Mucosa of descending colon (tissue), 3 donors: ENCODE data around the gene ITPKC. TPM values are rescaled to one million over a fixed set of nuclear protein-coding genes. Genes with fewer than 3 reads are reported as not detected.
"Not testable (repeated sequence)": the region's sequence is repeated elsewhere in the genome, so short reads cannot be mapped to it uniquely, and the experiment has no call there.

Source experiments
- ATAC-seq: fragments of 200-7000 bp; cut with Tn5 transposase; one replicate; pipeline ENCODE4 v1.9.1; 2020; ENCODE audit warnings: mild to moderate bottlenecking, moderate library complexity
- DNase-seq, 3 donors: peaks; one replicate each; pipeline ENCODE4 v3.0.0-alpha.2; 2020
- H3K36me3 ChIP-seq: fragments of 200-600 bp; one replicate; pipeline ENCODE4 v1.8.0; 2021; ENCODE audit warnings: low read depth, mild to moderate bottlenecking
- H3K4me1 ChIP-seq: fragments of 200-600 bp; one replicate; pipeline ENCODE4 v1.8.0; 2021; ENCODE audit warnings: low read depth, mild to moderate bottlenecking
- H3K4me3 ChIP-seq: fragments of 200-600 bp; one replicate; pipeline ENCODE4 v1.8.0; 2021; ENCODE audit warnings: mild to moderate bottlenecking
- H3K9me3 ChIP-seq: fragments of 200-600 bp; one replicate; pipeline ENCODE4 v1.8.0; 2021; ENCODE audit warnings: mild to moderate bottlenecking
- intact Hi-C, 2 donors: fragments of 100-400 bp; cut with DNase I in 1 of 2; cut with micrococcal nuclease in 1 of 2; formaldehyde crosslinking; loops; one replicate each; pipeline versions ENCODE4 v1.11.0 to v1.11.1; 2022; cut with DNase I, micrococcal nuclease
- total RNA-seq, 3 donors: library from RNA; stranded (reverse); fragmentation: NEBNext Ultra II Directional in 2 of 3; extraction: Animal tissue kit (Norgen Biotek cat#: 25700) in 2 of 3; gene quantifications; one replicate each; pipeline versions ENCODE4 v1.2.1 to v1.2.4, GENCODE V29; 2021 to 2023
- TF ChIP-seq, protein P1 (sequence below): fragments of 200-600 bp; IDR thresholded peaks from one replicate; pipeline ENCODE4 v1.8.0; 2022; ENCODE audit warnings: antibody characterized with exemption, mild to moderate bottlenecking
- donor health status: DM: no; HTN: no; CAD: no; lungs with moderate emphysema.
- donor health status: DM: no; HTN: no; CAD: no.
- donor health status: DM: no; HTN: yes; CAD: no.

Gene ITPKC
- total RNA-seq, 3 donors from 2014 or later: 22.1 to 26.1 (median 23.2) TPM

DNA sequence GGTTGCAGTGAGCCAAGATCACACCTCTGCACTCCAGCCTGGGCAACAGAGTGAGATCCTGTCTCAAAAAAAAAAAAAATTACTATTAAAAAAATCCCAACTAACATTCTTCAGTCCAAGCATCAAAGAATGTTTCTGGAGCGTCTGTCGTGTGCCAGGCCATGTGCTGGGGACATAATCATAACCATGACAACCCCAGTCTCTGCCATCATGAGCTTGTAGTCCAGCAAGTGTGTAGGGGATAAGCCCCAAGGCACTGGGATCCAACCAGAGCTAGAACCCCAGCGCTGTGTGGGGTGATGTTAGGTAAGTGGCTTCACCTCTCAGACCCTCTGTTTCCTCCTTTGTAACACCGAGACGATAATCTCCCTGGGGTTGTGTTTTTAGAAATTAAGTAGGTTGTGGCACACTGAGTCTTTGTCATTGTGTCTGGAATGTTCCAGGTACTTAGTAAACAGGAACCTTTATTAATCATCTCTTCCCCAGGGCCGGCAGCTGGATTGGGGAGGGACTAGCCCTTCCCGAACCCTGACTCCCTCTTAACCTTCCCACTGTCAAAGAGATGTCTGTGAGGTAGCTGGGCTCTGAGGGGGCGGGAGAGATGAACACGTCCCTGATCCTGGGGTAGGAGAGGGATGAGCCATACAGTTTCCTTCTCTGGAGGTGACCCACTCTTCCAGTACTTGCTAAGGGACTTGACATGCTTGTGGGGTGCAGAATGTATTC lies 5.2 kb downstream of the ITPKC start:
- no peak for ATAC-seq
- peaks cover 30% of the 10 kb centered on the region for H3K4me1 ChIP-seq
- no peak for DNase-seq
- TF ChIP-seq, protein P1, sequence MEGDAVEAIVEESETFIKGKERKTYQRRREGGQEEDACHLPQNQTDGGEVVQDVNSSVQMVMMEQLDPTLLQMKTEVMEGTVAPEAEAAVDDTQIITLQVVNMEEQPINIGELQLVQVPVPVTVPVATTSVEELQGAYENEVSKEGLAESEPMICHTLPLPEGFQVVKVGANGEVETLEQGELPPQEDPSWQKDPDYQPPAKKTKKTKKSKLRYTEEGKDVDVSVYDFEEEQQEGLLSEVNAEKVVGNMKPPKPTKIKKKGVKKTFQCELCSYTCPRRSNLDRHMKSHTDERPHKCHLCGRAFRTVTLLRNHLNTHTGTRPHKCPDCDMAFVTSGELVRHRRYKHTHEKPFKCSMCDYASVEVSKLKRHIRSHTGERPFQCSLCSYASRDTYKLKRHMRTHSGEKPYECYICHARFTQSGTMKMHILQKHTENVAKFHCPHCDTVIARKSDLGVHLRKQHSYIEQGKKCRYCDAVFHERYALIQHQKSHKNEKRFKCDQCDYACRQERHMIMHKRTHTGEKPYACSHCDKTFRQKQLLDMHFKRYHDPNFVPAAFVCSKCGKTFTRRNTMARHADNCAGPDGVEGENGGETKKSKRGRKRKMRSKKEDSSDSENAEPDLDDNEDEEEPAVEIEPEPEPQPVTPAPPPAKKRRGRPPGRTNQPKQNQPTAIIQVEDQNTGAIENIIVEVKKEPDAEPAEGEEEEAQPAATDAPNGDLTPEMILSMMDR: no peak
- H3K36me3 ChIP-seq: no peaks in the 10 kb centered on the region
- H3K4me3 ChIP-seq: no peak overlapping the region
- intact Hi-C loops: no loop called here
- H3K9me3 ChIP-seq: no peaks in the 10 kb centered on the region

DNA sequence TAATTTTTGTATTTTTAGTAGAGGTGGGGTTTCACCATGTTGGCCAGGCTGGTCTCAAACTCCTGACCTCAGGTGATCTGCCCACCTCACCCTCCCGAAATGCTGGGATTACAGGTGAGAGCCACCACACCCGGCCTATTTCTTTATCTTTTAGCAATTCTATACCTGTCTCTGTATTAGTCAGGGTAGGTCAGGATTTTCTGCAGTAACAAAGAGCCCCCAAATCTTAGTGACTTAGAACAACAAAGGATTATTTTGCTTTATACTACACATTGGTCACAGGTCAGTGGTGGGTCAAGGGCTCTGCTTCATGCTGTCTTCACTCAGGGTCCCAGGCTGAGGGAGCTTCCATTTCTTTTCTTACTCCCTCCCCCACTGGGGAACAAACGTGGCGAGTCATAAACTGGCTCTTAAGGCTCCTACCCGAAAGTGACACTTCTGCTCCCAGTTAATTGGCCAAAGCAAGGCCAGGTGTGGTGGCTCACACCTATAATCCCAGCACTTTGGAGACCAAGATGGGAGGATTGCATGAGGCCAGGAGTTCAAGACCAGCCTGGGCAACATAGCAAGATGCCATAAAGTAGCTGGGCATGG lies 6.8 kb downstream of the ITPKC start:
- no peaks in the 10 kb centered on the region for H3K36me3 ChIP-seq
- ATAC-seq: no peak
- no peaks in the 10 kb centered on the region for H3K9me3 ChIP-seq
- TF ChIP-seq, protein P1: no peak
- peaks cover 30% of the 10 kb centered on the region for H3K4me1 ChIP-seq
- H3K4me3 ChIP-seq: no peak overlapping the region
- intact Hi-C loops: no loop called here
- no peak for DNase-seq

DNA sequence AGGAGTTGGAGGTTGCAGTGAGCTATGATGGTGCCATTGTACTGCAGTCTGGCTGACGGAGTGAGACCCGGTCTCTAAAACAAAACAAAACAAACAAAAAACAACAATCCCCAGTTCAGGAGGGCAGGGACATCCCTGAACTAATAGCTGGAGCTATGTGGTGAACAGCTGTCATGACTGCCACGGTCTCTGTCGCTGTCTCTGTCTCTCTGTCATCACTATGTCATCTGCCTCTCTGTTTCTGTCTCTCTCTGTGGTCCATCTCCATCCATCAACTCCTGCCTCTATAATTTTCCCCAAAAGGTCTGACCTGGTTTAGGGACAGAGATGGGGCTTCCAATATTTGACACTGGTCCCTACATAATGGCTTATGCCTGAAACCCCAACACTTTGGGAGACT lies 7.4 kb downstream of the ITPKC start:
- TF ChIP-seq, protein P1: no peak
- H3K36me3 ChIP-seq: no peaks in the 10 kb centered on the region

GRCh38 chr19:40724855-40725254 lies 7.9 kb downstream of the ITPKC start:
- H3K4me3 ChIP-seq: no peak overlapping the region
- intact Hi-C loops: no loop called here
- TF ChIP-seq, protein P1: no peak
- peaks cover under 1% of the 10 kb centered on the region for H3K36me3 ChIP-seq
- ATAC-seq: no peak
- H3K4me1 ChIP-seq: peaks cover 22% of the 10 kb centered on the region
- DNase-seq: no peak
- H3K9me3 ChIP-seq: no peaks in the 10 kb centered on the region

More for the DNA sequence above, 7.4 kb downstream of the ITPKC start:
- Histone ChIP-seq H3K4me1 (peaks cover 28% of the 10 kb centered on the region), H3K4me3 (no peak overlapping the region), H3K9me3 (no peaks in the 10 kb centered on the region)
- ATAC-seq: no peak
- DNase-seq: no peak
- intact Hi-C loops: no loop called here

- intact Hi-C loops: no loop called here
Measured at GRCh38 chr19:40726279-40726678, 9.4 kb downstream of the ITPKC start.

DNA sequence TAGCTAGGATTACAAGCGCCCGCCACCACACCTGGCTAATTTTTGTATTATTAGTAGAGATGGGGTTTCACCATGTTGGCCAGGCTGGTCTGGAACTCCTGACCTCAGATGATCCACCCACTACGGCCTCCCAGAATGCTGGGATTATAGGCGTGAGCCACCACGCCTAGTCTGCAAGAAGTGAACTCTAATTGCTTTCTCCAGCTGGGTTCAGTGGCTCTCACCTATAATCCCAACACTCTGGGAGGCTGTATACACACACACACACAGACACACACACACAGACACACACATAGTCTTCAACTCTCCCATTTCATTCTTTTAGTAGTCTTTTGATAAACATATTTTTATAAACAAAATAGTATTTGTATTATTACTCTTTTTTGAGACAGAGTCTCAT lies 13.2 kb downstream of the ITPKC start:
- H3K9me3 ChIP-seq, H3K4me1 ChIP-seq, H3K36me3 ChIP-seq, DNase-seq, intact Hi-C loops, H3K4me3 ChIP-seq: not testable (repeated sequence)
- peak; percentile 17 for ATAC-seq

More at GRCh38 chr19:40726279-40726678, 9.4 kb downstream of the ITPKC start:
- Histone ChIP-seq H3K4me3 (no peak overlapping the region), H3K9me3 (no peaks in the 10 kb centered on the region), H3K36me3 (peaks cover 4% of the 10 kb centered on the region), H3K4me1 (peaks cover 8% of the 10 kb centered on the region)
- DNase-seq (no peak), ATAC-seq (no peak)
- TF ChIP-seq, protein P1: no peak

DNA sequence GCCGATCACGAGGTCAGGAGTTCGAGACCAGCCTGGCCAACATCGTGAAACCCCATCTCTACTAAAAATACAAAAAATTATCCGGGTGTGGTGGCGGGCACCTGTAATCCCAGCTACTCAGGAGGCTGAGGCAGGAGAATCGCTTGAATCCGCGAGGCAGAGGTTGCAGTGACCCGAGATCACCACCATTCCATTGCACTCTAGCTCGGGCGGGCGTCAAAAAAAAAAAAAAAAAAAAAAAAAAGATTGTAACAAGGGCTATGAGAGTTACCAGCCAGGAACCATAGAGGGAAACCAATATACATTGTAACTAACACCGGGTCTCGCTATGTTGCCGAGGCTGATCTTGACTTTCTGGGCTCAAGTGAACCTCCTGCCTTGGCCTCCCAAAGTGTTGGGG lies 15.4 kb downstream of the ITPKC start:
- H3K4me1 ChIP-seq, DNase-seq, ATAC-seq, H3K36me3 ChIP-seq, H3K9me3 ChIP-seq, intact Hi-C loops, H3K4me3 ChIP-seq: not testable (repeated sequence)
